K562 (cell line): ENCODE data around the gene HMOX2.

Experiments
- CTCF ChIP-seq, 3 experiments: IDR thresholded peaks in 2 of 3; conservative IDR thresholded peaks in 1 of 3; 2 replicates each; pipeline ENCODE4 v1.5.1; 2011 to 2012; ENCODE audit warnings: low read length in 3 of 3, mild to moderate bottlenecking in 3 of 3, control low read depth in 2 of 3, improper control_type of control experiment in 1 of 3, inconsistent platforms in 1 of 3, low read depth in 1 of 3, mixed read lengths in 1 of 3, moderate library complexity in 1 of 3; ENCODE audit not compliant: insufficient read depth in 2 of 3
- ESRRA ChIP-seq: fragments of 450-650 bp; IDR thresholded peaks from 2 replicates; pipeline ENCODE4 v1.6.1; 2014; ENCODE audit warnings: low read depth, mild to moderate bottlenecking, moderate library complexity, borderline replicate concordance
- FOXA1 ChIP-seq: fragments of 450-650 bp; IDR thresholded peaks from 2 replicates; pipeline ENCODE4 v1.6.1; 2016; ENCODE audit warnings: mild to moderate bottlenecking, borderline replicate concordance
- IRF1 ChIP-seq: sonication (generic); formaldehyde crosslinking; IDR thresholded peaks from 2 replicates; pipeline ENCODE4 v1.8.0; 2022; ENCODE audit warnings: missing genetic modification reagents, mild to moderate bottlenecking, borderline replicate concordance
- KDM1A ChIP-seq, 2 experiments: fragments of 450-650 bp; IDR thresholded peaks; 2 replicates each; pipeline ENCODE4 v1.6.1; 2016; ENCODE audit warnings: mild to moderate bottlenecking in 2 of 2
- MTA2 ChIP-seq: fragments of 450-650 bp; IDR thresholded peaks from 2 replicates; pipeline ENCODE4 v1.6.1; 2016; ENCODE audit warnings: low read depth
- NFRKB ChIP-seq: fragments of 450-650 bp; IDR thresholded peaks from 2 replicates; pipeline ENCODE4 v1.6.1; 2016; ENCODE audit warnings: low read depth
- POLR2AphosphoS5 ChIP-seq: IDR thresholded peaks from 2 replicates; pipeline ENCODE4 v1.6.1; 2011; ENCODE audit warnings: mild to moderate bottlenecking, low read depth, low read length, moderate library complexity; ENCODE audit not compliant: control insufficient read depth, insufficient read depth
- SIN3A ChIP-seq, 2 experiments: fragments of 150-350 bp in 1 of 2; IDR thresholded peaks; 2 replicates each; pipeline ENCODE4 v1.6.1; 2011 to 2016; ENCODE audit warnings: borderline replicate concordance in 2 of 2, low read depth in 2 of 2, low read length in 2 of 2, mild to moderate bottlenecking in 2 of 2, moderate library complexity in 2 of 2; ENCODE audit not compliant: control insufficient read depth in 1 of 2
- USF2 ChIP-seq: sonication (generic); formaldehyde crosslinking; IDR thresholded peaks from 2 replicates; pipeline ENCODE4 v1.5.0; 2020; ENCODE audit warnings: missing genetic modification reagents
- ZFP36 ChIP-seq: fragments of 150-350 bp; IDR thresholded peaks from 2 replicates; pipeline ENCODE4 v1.6.1; 2018; ENCODE audit warnings: low read length, low read depth; ENCODE audit not compliant: partially characterized antibody

DNA sequence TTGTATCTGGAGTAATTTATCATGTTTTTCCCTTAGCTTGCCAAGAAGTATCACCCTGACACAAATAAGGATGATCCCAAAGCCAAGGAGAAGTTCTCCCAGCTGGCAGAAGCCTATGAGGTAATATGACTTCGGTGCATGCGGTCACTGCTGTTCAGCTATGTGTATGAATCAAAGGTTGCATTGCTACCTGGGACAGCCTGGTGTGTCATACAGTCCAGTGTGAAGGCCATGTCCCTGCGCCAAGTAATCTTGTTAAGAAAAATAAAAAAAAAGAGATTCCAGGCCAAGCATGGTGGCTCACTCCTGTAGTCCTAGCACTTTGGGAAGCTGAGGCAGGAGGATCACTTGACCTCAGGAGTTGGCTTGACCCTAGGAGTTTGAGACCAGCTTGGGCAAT lies 38.8 kb upstream of the HMOX2 start:
- TF ChIP-seq IRF1 (no peak), POLR2AphosphoS5 (no peak), KDM1A (IDR thresholded peaks at IDR 0.05) (no peak), FOXA1 (no peak), ZFP36 (no peak), ESRRA (no peak), MTA2 (no peak), USF2 (CRISPR knock-in tag) (no peak), SIN3A (IDR thresholded peaks at IDR 0.05; ENCODE audit: borderline replicate concordance in 2 of 2, control insufficient read depth in 1 of 2, low read depth in 2 of 2, low read length in 2 of 2) (no peak), NFRKB (no peak), CTCF (IDR thresholded peaks at IDR 0.05 in 2 of 3, conservative IDR thresholded peaks at IDR 0.05 in 1 of 3; ENCODE audit: insufficient read depth in 2 of 3, low read depth in 1 of 3, low read length in 3 of 3) (no peak)
